H1 (cell line): ENCODE measurements around the gene RAPGEF1.

Source experiments
- BACH1 ChIP-seq: IDR thresholded peaks from 2 replicates; pipeline ENCODE4 v1.6.1; 2012; ENCODE audit warnings: low read length, improper control_type of control experiment
- CEBPB ChIP-seq: IDR thresholded peaks from 2 replicates; pipeline ENCODE4 v1.6.1; 2012; ENCODE audit warnings: low read depth, low read length
- EGR1 ChIP-seq: IDR thresholded peaks from 2 replicates; pipeline ENCODE4 v1.6.1; 2011; ENCODE audit warnings: low read depth, low read length, borderline replicate concordance
- EZH2 ChIP-seq: fragments of 200-600 bp; sonication (generic); IDR thresholded peaks from 2 replicates; pipeline ENCODE4 v1.7.1; 2012; ENCODE audit warnings: low read depth, mild to moderate bottlenecking, moderate library complexity, low read length, inconsistent platforms; ENCODE audit not compliant: severe bottlenecking
- MAFK ChIP-seq: IDR thresholded peaks from 2 replicates; pipeline ENCODE4 v1.6.1; 2012; ENCODE audit warnings: low read depth, mild to moderate bottlenecking, improper control_type of control experiment, low read length
- NRF1 ChIP-seq: IDR thresholded peaks from 2 replicates; pipeline ENCODE4 v1.6.1; 2011; ENCODE audit warnings: mild to moderate bottlenecking, low read depth, low read length, improper control_type of control experiment
- POLR2A ChIP-seq, 2 experiments: IDR thresholded peaks; 1 replicate in 1 of 2; 2 replicates in 1 of 2; pipeline ENCODE4 v1.6.1; 2011; ENCODE audit warnings: low read depth in 2 of 2, low read length in 2 of 2, mild to moderate bottlenecking in 2 of 2; ENCODE audit errors: control extremely low read depth in 1 of 2
- POLR2AphosphoS5 ChIP-seq: IDR thresholded peaks from 2 replicates; pipeline ENCODE4 v1.6.1; 2011; ENCODE audit warnings: low read depth, low read length
- SIN3A ChIP-seq, 2 experiments: IDR thresholded peaks in 1 of 2; conservative IDR thresholded peaks in 1 of 2; 2 replicates each; pipeline ENCODE4 v1.6.1; 2011 to 2012; ENCODE audit warnings: low read length in 2 of 2, improper control_type of control experiment in 1 of 2, low read depth in 1 of 2, mild to moderate bottlenecking in 1 of 2
- SP1 ChIP-seq: IDR thresholded peaks from 2 replicates; pipeline ENCODE4 v1.6.1; 2011; ENCODE audit warnings: low read depth, low read length
- SP4 ChIP-seq: IDR thresholded peaks from 2 replicates; pipeline ENCODE4 v1.6.1; 2012; ENCODE audit warnings: low read length, inconsistent platforms
- SUZ12 ChIP-seq: fragments of 200-600 bp; sonication (generic); IDR thresholded peaks from 2 replicates; pipeline ENCODE4 v1.6.1; 2012; ENCODE audit warnings: mild to moderate bottlenecking, inconsistent platforms, low read length, moderate library complexity, mixed read lengths
- TCF12 ChIP-seq: IDR thresholded peaks from 2 replicates; pipeline ENCODE4 v1.6.1; 2011; ENCODE audit warnings: low read depth, mild to moderate bottlenecking, low read length
- TF ChIP-seq, protein P1 (sequence below), 3 experiments: IDR thresholded peaks; 1 replicate in 2 of 3; 2 replicates in 1 of 3; pipeline versions ENCODE4 v1.5.1 to v1.6.1; 2011; ENCODE audit warnings: low read length in 3 of 3, mild to moderate bottlenecking in 3 of 3, inconsistent platforms in 2 of 3, low read depth in 1 of 3, moderate library complexity in 1 of 3; ENCODE audit not compliant: insufficient read depth in 1 of 3; ENCODE audit errors: control extremely low read depth in 1 of 3

DNA sequence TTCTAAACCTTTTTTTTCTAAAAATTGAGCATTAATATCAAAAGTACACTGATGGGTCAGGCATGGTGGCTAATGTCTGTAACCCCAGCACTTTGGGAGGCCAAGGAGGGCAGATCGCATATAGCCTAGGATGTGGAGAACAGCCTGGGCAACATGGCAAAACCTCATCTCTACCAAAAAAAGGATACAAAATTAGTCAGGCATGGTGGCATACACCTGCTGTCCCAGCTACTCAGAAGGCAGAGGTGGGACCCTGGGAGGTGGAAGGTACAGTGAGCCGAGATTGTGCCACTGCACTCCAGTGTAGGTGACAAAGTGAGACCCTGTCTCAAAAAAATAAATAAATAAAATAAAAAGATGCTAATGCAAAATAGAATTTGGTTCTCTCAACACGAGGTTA, 49.4 kb downstream of the RAPGEF1 start:
- TF ChIP-seq, protein P1, sequence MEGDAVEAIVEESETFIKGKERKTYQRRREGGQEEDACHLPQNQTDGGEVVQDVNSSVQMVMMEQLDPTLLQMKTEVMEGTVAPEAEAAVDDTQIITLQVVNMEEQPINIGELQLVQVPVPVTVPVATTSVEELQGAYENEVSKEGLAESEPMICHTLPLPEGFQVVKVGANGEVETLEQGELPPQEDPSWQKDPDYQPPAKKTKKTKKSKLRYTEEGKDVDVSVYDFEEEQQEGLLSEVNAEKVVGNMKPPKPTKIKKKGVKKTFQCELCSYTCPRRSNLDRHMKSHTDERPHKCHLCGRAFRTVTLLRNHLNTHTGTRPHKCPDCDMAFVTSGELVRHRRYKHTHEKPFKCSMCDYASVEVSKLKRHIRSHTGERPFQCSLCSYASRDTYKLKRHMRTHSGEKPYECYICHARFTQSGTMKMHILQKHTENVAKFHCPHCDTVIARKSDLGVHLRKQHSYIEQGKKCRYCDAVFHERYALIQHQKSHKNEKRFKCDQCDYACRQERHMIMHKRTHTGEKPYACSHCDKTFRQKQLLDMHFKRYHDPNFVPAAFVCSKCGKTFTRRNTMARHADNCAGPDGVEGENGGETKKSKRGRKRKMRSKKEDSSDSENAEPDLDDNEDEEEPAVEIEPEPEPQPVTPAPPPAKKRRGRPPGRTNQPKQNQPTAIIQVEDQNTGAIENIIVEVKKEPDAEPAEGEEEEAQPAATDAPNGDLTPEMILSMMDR (IDR thresholded peaks at IDR 0.05; ENCODE audit: control extremely low read depth in 1 of 3, insufficient read depth in 1 of 3, low read depth in 1 of 3, low read length in 3 of 3): no peak
- TF ChIP-seq EZH2: no peak
- no peak for TF ChIP-seq SUZ12
- no peak for TF ChIP-seq CEBPB
- TF ChIP-seq TCF12: no peak
- no peak for TF ChIP-seq POLR2A (IDR thresholded peaks at IDR 0.05; ENCODE audit: control extremely low read depth in 1 of 2, low read depth in 2 of 2, low read length in 2 of 2)
- no peak for TF ChIP-seq SIN3A (conservative IDR thresholded peaks at IDR 0.05 in 1 of 2, IDR thresholded peaks at IDR 0.05 in 1 of 2; ENCODE audit: low read depth in 1 of 2, low read length in 2 of 2)
- TF ChIP-seq BACH1: no peak
- TF ChIP-seq POLR2AphosphoS5: no peak
- TF ChIP-seq NRF1: no peak
- TF ChIP-seq MAFK: no peak
- no peak for TF ChIP-seq EGR1
- no peak for TF ChIP-seq SP1
- TF ChIP-seq SP4: no peak
